Esophagus squamous epithelium (tissue), 4 donors: ENCODE results near the gene RPS6KB2.

Experiments
- POLR2A ChIP-seq, 4 donors: fragments of 450-650 bp; IDR thresholded peaks; one replicate each; pipeline ENCODE4 v1.6.1; 2017; ENCODE audit warnings: antibody characterized with exemption in 4 of 4, mild to moderate bottlenecking in 4 of 4, moderate library complexity in 3 of 4
- TF ChIP-seq, protein P1 (sequence below), 6 experiments: fragments of 450-650 bp in 4 of 6; fragments of 200-600 bp in 2 of 6; sonication (generic) in 2 of 6; IDR thresholded peaks; one replicate each; pipeline ENCODE4 v1.5.1; 2016 to 2019; ENCODE audit warnings: antibody characterized with exemption in 6 of 6, mild to moderate bottlenecking in 4 of 6, moderate library complexity in 4 of 6

DNA sequence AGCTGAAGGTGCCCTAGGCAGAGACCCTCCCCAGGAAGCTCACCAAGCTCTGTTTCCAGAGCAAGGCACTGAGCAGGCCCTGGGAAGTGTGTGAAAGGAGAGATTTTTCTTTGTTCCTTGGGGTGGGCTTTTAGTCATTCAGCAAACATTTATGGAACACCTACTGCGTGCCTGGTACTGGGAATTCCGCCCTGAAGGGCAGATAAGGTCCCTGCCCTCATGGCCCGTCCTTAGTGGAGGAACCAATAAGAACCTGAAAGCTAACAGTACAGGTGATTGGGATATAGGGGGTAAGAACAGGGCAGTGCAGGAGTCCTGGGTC is 36.9 kb downstream of the RPS6KB2 start:
- TF ChIP-seq, protein P1, sequence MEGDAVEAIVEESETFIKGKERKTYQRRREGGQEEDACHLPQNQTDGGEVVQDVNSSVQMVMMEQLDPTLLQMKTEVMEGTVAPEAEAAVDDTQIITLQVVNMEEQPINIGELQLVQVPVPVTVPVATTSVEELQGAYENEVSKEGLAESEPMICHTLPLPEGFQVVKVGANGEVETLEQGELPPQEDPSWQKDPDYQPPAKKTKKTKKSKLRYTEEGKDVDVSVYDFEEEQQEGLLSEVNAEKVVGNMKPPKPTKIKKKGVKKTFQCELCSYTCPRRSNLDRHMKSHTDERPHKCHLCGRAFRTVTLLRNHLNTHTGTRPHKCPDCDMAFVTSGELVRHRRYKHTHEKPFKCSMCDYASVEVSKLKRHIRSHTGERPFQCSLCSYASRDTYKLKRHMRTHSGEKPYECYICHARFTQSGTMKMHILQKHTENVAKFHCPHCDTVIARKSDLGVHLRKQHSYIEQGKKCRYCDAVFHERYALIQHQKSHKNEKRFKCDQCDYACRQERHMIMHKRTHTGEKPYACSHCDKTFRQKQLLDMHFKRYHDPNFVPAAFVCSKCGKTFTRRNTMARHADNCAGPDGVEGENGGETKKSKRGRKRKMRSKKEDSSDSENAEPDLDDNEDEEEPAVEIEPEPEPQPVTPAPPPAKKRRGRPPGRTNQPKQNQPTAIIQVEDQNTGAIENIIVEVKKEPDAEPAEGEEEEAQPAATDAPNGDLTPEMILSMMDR (IDR thresholded peaks at IDR 0.05) = no peak
- no peak for TF ChIP-seq POLR2A (IDR thresholded peaks at IDR 0.05)
